Melanocyte of skin (primary cell): ENCODE measurements around the gene GSTCD. TPM values are rescaled to one million over a fixed set of nuclear protein-coding genes. Genes with fewer than 3 reads are reported as not detected.

ENCODE experiments used
- total RNA-seq, 2 donors: library from RNA; depleted of rRNA; stranded (reverse); fragments of >200 nt; gene quantifications; 2 replicates each; pipeline ENCODE4 v1.2.3, GENCODE V29; 2012

Gene GSTCD, protein sequence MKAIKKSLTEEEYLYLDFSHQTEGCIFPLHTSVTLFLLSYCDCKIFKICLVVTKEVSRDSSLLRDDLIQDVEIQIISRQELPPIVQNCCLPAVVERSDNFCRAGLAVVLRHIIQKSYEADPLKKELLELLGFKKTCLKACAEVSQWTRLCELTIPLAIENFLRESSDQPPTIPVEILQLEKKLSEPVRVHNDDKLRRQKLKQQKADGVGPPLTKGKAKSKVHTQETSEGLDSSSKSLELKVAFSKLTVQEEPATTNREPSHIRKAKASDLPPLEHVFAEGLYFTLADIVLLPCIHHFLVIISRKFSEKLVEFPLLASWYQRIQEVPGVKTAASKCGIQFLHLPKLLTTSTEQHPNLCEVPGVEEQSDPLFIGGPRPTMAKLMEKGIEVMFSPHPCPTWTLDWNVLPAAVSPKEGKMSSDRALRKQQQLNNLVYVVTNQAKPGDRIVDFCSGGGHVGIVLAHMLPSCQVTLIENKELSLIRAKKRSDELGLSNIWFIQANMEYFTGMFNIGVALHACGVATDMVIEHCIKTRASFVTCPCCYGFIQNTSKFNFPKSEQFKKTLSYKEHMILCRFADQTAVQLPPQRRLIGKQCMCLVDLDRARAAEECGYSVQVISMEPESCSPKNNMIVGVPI
- total RNA-seq, result 10 to 100 TPM; 14.5 to 24.3 TPM

DNA sequence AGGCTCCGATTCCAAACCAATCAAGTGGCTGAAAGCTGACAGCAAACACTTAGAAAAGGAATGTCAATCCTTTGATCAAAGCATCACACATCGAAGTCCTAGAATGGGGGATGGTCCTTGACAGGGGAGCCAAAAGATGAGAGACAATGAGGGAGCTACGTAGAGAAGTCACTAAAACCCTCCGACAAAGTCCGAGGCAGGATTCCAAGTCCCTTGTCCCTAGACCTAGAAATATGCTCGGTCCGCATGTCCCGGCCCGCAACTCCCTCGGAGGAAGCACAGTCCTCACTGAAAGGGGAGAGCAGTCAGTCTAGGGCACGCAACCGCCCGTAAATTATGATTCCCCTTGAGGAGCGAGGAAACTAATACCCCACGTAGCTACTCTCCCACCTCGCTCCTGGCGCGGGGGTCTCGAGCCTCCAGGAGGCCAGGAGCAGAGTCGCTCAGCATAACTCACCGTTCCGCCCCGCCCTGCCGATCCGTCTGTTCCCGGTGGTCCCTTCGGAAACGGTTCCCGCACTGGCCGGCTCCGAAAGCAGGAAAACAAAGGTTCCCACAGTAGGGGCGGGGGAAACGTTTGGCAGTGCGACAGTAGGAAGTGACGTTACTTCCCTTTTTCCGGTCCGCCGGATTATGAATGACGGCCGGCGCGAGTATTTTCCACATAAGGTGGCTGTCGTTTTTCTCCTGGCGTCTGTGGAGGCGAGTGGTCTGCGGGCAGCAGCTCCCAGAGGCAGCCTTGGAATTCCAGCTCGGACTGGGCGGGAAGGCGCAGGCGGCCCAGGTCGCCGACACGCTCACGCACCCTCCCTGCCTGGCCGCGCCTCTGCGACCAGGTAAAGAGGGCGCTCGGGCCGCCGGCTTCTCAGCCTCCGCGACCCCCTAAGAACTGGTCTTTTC lies at the start of gene GSTCD, which contains the start of gene INTS12:
TSS of gene GSTCD (plus strand) at position 604 of the 900 bp plus-strand sequence. CDS start 8,830 bp downstream, outside the sequence.
TSS of gene INTS12 (minus strand) at position 509 of the 900 bp plus-strand sequence. CDS start 8,684 bp downstream, outside the sequence.

DNA sequence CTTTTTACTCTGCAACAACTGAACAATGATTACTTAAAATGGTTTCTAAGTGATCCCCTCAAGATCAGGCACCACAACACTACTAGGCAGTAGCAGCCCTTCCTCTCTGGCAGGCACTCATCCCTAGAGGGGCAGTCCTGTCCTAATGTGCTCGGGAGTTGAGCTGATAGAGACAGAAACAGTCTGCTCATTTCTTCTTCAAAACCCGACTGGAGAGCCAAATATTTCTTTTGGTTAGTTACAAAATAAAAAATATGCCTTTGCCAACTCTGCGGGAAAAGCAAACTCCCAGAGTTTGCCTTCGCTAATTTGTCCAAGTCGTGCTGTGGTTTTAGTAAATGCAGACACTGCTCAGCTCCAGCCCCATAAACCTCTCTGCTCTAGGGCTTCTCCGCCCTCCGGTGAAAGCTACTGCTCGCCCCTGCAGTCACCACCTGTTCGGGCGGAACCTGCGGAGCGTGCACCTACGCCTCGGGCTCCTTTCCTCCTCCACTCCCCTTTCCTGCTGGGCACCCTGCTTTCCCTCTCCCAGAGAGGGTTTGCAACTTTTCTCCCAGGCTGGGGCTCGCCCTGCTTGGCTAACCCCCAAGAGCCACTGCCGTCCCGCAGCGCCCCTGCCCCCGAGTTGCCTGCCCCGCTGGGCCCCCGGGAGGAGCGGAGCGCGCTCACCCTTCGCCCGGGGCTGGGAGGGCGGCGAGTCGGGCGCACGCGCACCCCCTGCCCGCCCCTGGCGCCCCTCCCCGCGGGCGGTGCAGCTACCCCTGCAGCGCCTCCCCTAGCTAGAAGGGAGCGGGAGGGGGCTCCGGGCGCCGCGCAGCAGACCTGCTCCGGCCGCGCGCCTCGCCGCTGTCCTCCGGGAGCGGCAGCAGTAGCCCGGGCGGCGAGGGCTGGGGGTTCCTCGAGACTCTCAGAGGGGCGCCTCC lies 186.3 kb downstream of the GSTCD start, which contains the start of gene NPNT:
TSS of gene NPNT (plus strand) at position 812 of the 923 bp plus-strand sequence. CDS start 182 bp downstream, outside the sequence.

Other genes starting within 250 kb of the GSTCD start
- gene PPA2, start 234.7 kb upstream of the GSTCD start, total RNA-seq, result 10 to 100 TPM; 52.0 to 79.2 TPM
- under 1 TPM in 1 of 2 donors, not detected in 1; under 0.01 TPM for gene ARHGEF38, start 156.2 kb upstream of the GSTCD start, total RNA-seq
- gene INTS12, start 95 bp upstream of the GSTCD start, total RNA-seq, result 10 to 100 TPM; 21.6 to 24.1 TPM
- not detected for gene NPNT, start 186.7 kb downstream of the GSTCD start, total RNA-seq